H1 (cell line): ENCODE data around the gene DGAT2. TPM values are rescaled to one million over a fixed set of nuclear protein-coding genes. Genes with fewer than 3 reads are reported as not detected.

Experiments
- CTCF ChIA-PET: fragments of 300-600 bp; sonication (Branson Sonifier 250); formaldehyde crosslinking; loops from one replicate; lab custom pipeline; 2021; ENCODE audit not compliant: partially characterized antibody; lab: Charles Lee
- POLR2A ChIA-PET: fragments of 300-600 bp; sonication (Branson Sonifier 250); formaldehyde crosslinking; loops from one replicate; lab custom pipeline; 2021; ENCODE audit warnings: inconsistent platforms; ENCODE audit not compliant: partially characterized antibody; lab: Charles Lee
- DNase-seq, 2 experiments: peaks; one replicate each; pipeline versions ENCODE4 v3.0.0 to v3.0.0-alpha.2; 2010 to 2022; ENCODE audit warnings: low spot score in 2 of 2, low read depth in 1 of 2, mixed read lengths in 1 of 2
- FAIRE-seq: peaks from 2 replicates; lab custom pipeline; 2011; peaks lifted over from hg19 to GRCh38; lab: Jason Lieb, UNC
- H2AFZ ChIP-seq: 2 replicates; pipeline ENCODE4 v1.8.1; 2012; ENCODE audit warnings: low read length, inconsistent platforms
- H2AK5ac ChIP-seq: 2 replicates; pipeline ENCODE4 v1.6.1; 2013; ENCODE audit warnings: low read depth, low read length
- H2BK120ac ChIP-seq: replicated peaks from 2 replicates; pipeline ENCODE3; 2013; ENCODE audit warnings: low read depth, low read length, inconsistent platforms
- H2BK12ac ChIP-seq: 2 replicates; pipeline ENCODE4 v1.6.1; 2013; ENCODE audit warnings: low read depth, low read length
- H2BK15ac ChIP-seq: 2 replicates; pipeline ENCODE4 v1.6.1; 2013; ENCODE audit warnings: low read length
- H2BK20ac ChIP-seq: 2 replicates; pipeline ENCODE4 v1.6.1; 2013; ENCODE audit warnings: low read length
- H2BK5ac ChIP-seq: 2 replicates; pipeline ENCODE4 v1.6.1; 2013; ENCODE audit warnings: low read depth, low read length
- H3K14ac ChIP-seq: 2 replicates; pipeline ENCODE4 v1.6.1; 2013; ENCODE audit warnings: inconsistent platforms; ENCODE audit not compliant: insufficient read length
- H3K18ac ChIP-seq: 2 replicates; pipeline ENCODE4 v1.6.1; 2013; ENCODE audit warnings: low read length; ENCODE audit errors: extremely low read depth
- H3K23ac ChIP-seq: 2 replicates; pipeline ENCODE4 v1.6.1; 2013; ENCODE audit warnings: inconsistent platforms; ENCODE audit not compliant: insufficient read length
- H3K23me2 ChIP-seq: 2 replicates; pipeline ENCODE4 v1.6.1; 2013; ENCODE audit warnings: low read depth, low read length
- H3K27ac ChIP-seq: 2 replicates; pipeline ENCODE4 v1.6.1; 2011; ENCODE audit warnings: low read depth, low read length, inconsistent platforms
- H3K27me3 ChIP-seq, 4 experiments: replicated peaks in 1 of 4; 1 replicate in 1 of 4; 2 replicates in 3 of 4; pipeline versions ENCODE4 v1.6.1 to v1.8.1; 2011 to 2013; ENCODE audit warnings: low read length in 3 of 4, mild to moderate bottlenecking in 3 of 4, inconsistent platforms in 2 of 4, mixed read lengths in 2 of 4, moderate library complexity in 1 of 4; ENCODE audit not compliant: control insufficient read depth in 3 of 4, insufficient read depth in 3 of 4; ENCODE audit errors: extremely low read depth in 1 of 4
- H3K36me3 ChIP-seq, 4 experiments: 2 replicates each; pipeline versions ENCODE4 v1.6.1 to v1.8.1; 2011 to 2013; ENCODE audit warnings: mild to moderate bottlenecking in 4 of 4, low read length in 3 of 4, moderate library complexity in 2 of 4, control low read depth in 1 of 4, inconsistent platforms in 1 of 4; ENCODE audit not compliant: insufficient read depth in 4 of 4, control insufficient read depth in 2 of 4
- H3K4ac ChIP-seq: replicated peaks from 2 replicates; pipeline ENCODE3; 2013; ENCODE audit warnings: low read length, low read depth, mixed read lengths, inconsistent platforms; ENCODE audit not compliant: insufficient read length
- H3K4me1 ChIP-seq, 4 experiments: replicated peaks in 1 of 4; 1 replicate in 1 of 4; 2 replicates in 3 of 4; pipeline versions ENCODE4 v1.6.1 to v1.8.1; 2011 to 2013; ENCODE audit warnings: low read length in 3 of 4, inconsistent platforms in 2 of 4, mixed read lengths in 1 of 4; ENCODE audit not compliant: insufficient read depth in 4 of 4, control insufficient read depth in 3 of 4
- H3K4me2 ChIP-seq, 2 experiments: 2 replicates each; pipeline versions ENCODE4 v1.6.1 to v1.8.1; 2011 to 2013; ENCODE audit warnings: low read depth in 2 of 2, low read length in 2 of 2, control low read depth in 1 of 2, inconsistent platforms in 1 of 2, mild to moderate bottlenecking in 1 of 2; ENCODE audit not compliant: insufficient read depth in 1 of 2
- H3K4me3 ChIP-seq, 4 experiments: fragments of 200-600, 300-600 bp in 1 of 4; sonication (generic), shearing (Covaris generic), sonication (Bioruptor Twin) in 1 of 4; 2 replicates each; pipeline versions ENCODE4 v1.5.1 to v1.8.1; 2011 to 2016; ENCODE audit warnings: low read length in 4 of 4, low read depth in 3 of 4, control low read depth in 2 of 4, inconsistent platforms in 2 of 4, mild to moderate bottlenecking in 2 of 4, mixed read lengths in 1 of 4, moderate library complexity in 1 of 4; ENCODE audit not compliant: insufficient read depth in 2 of 4; ENCODE audit errors: extremely low read depth in 1 of 4
- H3K56ac ChIP-seq: replicated peaks from 2 replicates; pipeline ENCODE3; 2013; ENCODE audit warnings: low read depth, mild to moderate bottlenecking, mixed read lengths, low read length, inconsistent platforms; ENCODE audit not compliant: insufficient read length
- H3K79me1 ChIP-seq: 2 replicates; pipeline ENCODE4 v1.6.1; 2013; ENCODE audit warnings: low read depth, low read length, control low read depth
- H3K79me2 ChIP-seq, 2 experiments: 2 replicates each; pipeline versions ENCODE4 v1.6.1 to v1.8.1; 2012 to 2013; ENCODE audit warnings: low read length in 2 of 2, mild to moderate bottlenecking in 2 of 2, inconsistent platforms in 1 of 2; ENCODE audit not compliant: insufficient read depth in 2 of 2, control insufficient read depth in 1 of 2
- H3K9ac ChIP-seq, 4 experiments: replicated peaks in 1 of 4; 1 replicate in 1 of 4; 2 replicates in 3 of 4; pipeline versions ENCODE4 v1.6.1 to v1.8.1; 2011 to 2013; ENCODE audit warnings: low read depth in 3 of 4, low read length in 3 of 4, control low read depth in 2 of 4, mild to moderate bottlenecking in 2 of 4, moderate library complexity in 2 of 4, inconsistent platforms in 1 of 4; ENCODE audit errors: extremely low read depth in 1 of 4
- H3K9me3 ChIP-seq, 2 experiments: 2 replicates each; pipeline versions ENCODE4 v1.6.1 to v1.8.1; 2012 to 2013; ENCODE audit warnings: mild to moderate bottlenecking in 2 of 2, moderate library complexity in 2 of 2, control low read depth in 1 of 2, inconsistent platforms in 1 of 2, low read depth in 1 of 2, low read length in 1 of 2, mixed read lengths in 1 of 2; ENCODE audit not compliant: insufficient read depth in 2 of 2
- H4K20me1 ChIP-seq, 2 experiments: replicated peaks in 1 of 2; 2 replicates each; pipeline versions ENCODE3 to v1.8.1; 2011 to 2013; ENCODE audit warnings: inconsistent platforms in 2 of 2, low read length in 2 of 2, mild to moderate bottlenecking in 1 of 2; ENCODE audit not compliant: insufficient read depth in 2 of 2, control insufficient read depth in 1 of 2
- H4K5ac ChIP-seq: 2 replicates; pipeline ENCODE4 v1.6.1; 2013; ENCODE audit warnings: low read length, low read depth, mixed read lengths, inconsistent platforms; ENCODE audit not compliant: insufficient read length
- H4K8ac ChIP-seq: 2 replicates; pipeline ENCODE4 v1.8.0; 2013; ENCODE audit warnings: mild to moderate bottlenecking, moderate library complexity, low read length, inconsistent platforms; ENCODE audit not compliant: insufficient read depth; ENCODE audit errors: extremely low read depth
- H4K91ac ChIP-seq: replicated peaks from 2 replicates; pipeline ENCODE3; 2013; ENCODE audit warnings: low read length, mixed read lengths, inconsistent platforms; ENCODE audit not compliant: insufficient read length
- CHD1 ChIP-seq: IDR thresholded peaks from 2 replicates; pipeline ENCODE4 v1.6.1; 2012; ENCODE audit warnings: low read depth, low read length, improper control_type of control experiment
- HDAC2 ChIP-seq, 2 experiments: fragments of 300-600 bp in 1 of 2; sonication (generic) in 1 of 2; IDR thresholded peaks; 2 replicates each; pipeline ENCODE4 v1.6.1; 2011 to 2012; ENCODE audit warnings: low read depth in 2 of 2, low read length in 2 of 2, mild to moderate bottlenecking in 2 of 2, moderate library complexity in 2 of 2, borderline replicate concordance in 1 of 2, inconsistent platforms in 1 of 2
- RAD21 ChIP-seq, 2 experiments: IDR thresholded peaks in 1 of 2; conservative IDR thresholded peaks in 1 of 2; 2 replicates each; pipeline ENCODE4 v1.6.1; 2011; ENCODE audit warnings: low read depth in 2 of 2, low read length in 2 of 2, improper control_type of control experiment in 1 of 2, inconsistent platforms in 1 of 2, mild to moderate bottlenecking in 1 of 2, moderate library complexity in 1 of 2
- WGBS, 2 experiments: shearing (Covaris generic) in 1 of 2; methylation state at CpG; one replicate each; pipeline versions ENCODE4 v1.1.6 to v1.1.7; 2013 to 2015; ENCODE audit warnings: low lambda C conversion rate in 2 of 2, mixed read lengths in 2 of 2, inconsistent platforms in 1 of 2, low coverage in 1 of 2, missing lambda C conversion rate in 1 of 2; ENCODE audit not compliant: insufficient replicate concordance in 2 of 2, insufficient coverage in 1 of 2, insufficient read length in 1 of 2; ENCODE audit errors: extremely low coverage in 1 of 2, missing lambda C conversion rate in 1 of 2; 5-methylcytosine and 5-hydroxymethylcytosine counted together
- polyA plus RNA-seq, 7 experiments: library from polyadenylated mRNA; depleted of rRNA in 3 of 7; stranded (reverse) in 5 of 7; unstranded in 2 of 7; fragments of >200 nt in 5 of 7; fragments of 200-250 nt in 2 of 7; gene quantifications; 1 replicate in 5 of 7; 2 replicates in 1 of 7; 4 replicates in 1 of 7; pipeline versions ENCODE4 v1.2.1 to v1.2.3, GENCODE V29; 2011 to 2013; ENCODE audit warnings: missing spikeins in 2 of 7, mixed read lengths in 2 of 7
- total RNA-seq: library from RNA; stranded (reverse); fragmentation: NEBNext Ultra II Directional; extraction: Animal tissue kit (Norgen Biotek cat#: 25700); gene quantifications from 2 replicates; pipeline ENCODE4 v1.2.1, GENCODE V29; 2021
- TF ChIP-seq, protein P1 (sequence below), 3 experiments: IDR thresholded peaks; 1 replicate in 2 of 3; 2 replicates in 1 of 3; pipeline versions ENCODE4 v1.5.1 to v1.6.1; 2011; ENCODE audit warnings: low read length in 3 of 3, mild to moderate bottlenecking in 3 of 3, inconsistent platforms in 2 of 3, low read depth in 1 of 3, moderate library complexity in 1 of 3; ENCODE audit not compliant: insufficient read depth in 1 of 3; ENCODE audit errors: control extremely low read depth in 1 of 3

Gene DGAT2
- total and polyA plus RNA-seq, 2 of the 8 experiments (the other 6 are each of a cell fraction or from before 2014, with no cell fraction given): 3.2 to 5.9 TPM

DNA sequence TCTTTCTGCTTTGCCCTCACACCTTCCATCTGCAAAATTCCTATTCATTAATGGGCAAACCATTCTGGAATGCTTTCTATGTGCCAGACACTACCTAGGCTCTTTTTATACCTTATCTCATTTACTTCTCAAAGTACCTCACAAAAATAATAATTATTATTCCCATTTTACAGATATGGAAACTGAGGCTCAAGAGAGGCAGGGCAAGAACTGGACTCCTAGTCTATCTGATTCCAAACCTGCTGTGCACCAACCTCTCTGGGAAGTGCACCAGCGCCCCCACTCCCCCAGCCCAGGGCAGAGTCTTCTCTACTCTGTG, 826 bp upstream of the DGAT2 start:
- no peak overlapping the region for H3K4me2 ChIP-seq
- H3K36me3 ChIP-seq: no peaks in the 10 kb centered on the region
- TF ChIP-seq, protein P1, sequence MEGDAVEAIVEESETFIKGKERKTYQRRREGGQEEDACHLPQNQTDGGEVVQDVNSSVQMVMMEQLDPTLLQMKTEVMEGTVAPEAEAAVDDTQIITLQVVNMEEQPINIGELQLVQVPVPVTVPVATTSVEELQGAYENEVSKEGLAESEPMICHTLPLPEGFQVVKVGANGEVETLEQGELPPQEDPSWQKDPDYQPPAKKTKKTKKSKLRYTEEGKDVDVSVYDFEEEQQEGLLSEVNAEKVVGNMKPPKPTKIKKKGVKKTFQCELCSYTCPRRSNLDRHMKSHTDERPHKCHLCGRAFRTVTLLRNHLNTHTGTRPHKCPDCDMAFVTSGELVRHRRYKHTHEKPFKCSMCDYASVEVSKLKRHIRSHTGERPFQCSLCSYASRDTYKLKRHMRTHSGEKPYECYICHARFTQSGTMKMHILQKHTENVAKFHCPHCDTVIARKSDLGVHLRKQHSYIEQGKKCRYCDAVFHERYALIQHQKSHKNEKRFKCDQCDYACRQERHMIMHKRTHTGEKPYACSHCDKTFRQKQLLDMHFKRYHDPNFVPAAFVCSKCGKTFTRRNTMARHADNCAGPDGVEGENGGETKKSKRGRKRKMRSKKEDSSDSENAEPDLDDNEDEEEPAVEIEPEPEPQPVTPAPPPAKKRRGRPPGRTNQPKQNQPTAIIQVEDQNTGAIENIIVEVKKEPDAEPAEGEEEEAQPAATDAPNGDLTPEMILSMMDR (IDR thresholded peaks at IDR 0.05; ENCODE audit: control extremely low read depth in 1 of 3, insufficient read depth in 1 of 3, low read depth in 1 of 3, low read length in 3 of 3): peak; percentile 24 to 46 (median 33)
- TF ChIP-seq HDAC2 (IDR thresholded peaks at IDR 0.05; ENCODE audit: borderline replicate concordance in 1 of 2, low read depth in 2 of 2, low read length in 2 of 2): peak in 1 of 2 experiments; percentile 26; a peak in 1 of 4 replicates
- TF ChIP-seq RAD21 (IDR thresholded peaks at IDR 0.05 in 1 of 2, conservative IDR thresholded peaks at IDR 0.05 in 1 of 2; ENCODE audit: low read depth in 2 of 2, low read length in 2 of 2): peak; percentile 50 to 65; a peak in 3 of 4 replicates
- no peak for TF ChIP-seq CHD1
- H3K9ac ChIP-seq: no peak overlapping the region
- no peaks in the 10 kb centered on the region for H4K20me1 ChIP-seq
- no peaks in the 10 kb centered on the region for H3K79me1 ChIP-seq
- FAIRE-seq (no peak), DNase-seq (no peak)
- ChIA-PET POLR2A (interaction anchor here (1.8 kb wide), 1 partner anchor 46 kb away, joined by 3 read pairs; the partner anchor contains the start of gene UVRAG), CTCF (interaction anchor here (1.6 kb wide), 1 partner anchor 9 kb away, joined by 4 read pairs; no protein-coding TSS in a partner anchor)
- H4K91ac ChIP-seq: no peak overlapping the region
- no peak overlapping the region for H2AK5ac ChIP-seq
- H3K56ac ChIP-seq: no peak overlapping the region
- 56% methylated on average over 1 of the region's 1 CpG; no CpG with 5 or more reads in 1 of the 2 experiments for WGBS, 2 experiments
- H3K18ac ChIP-seq: peak overlapping the region; percentile 78; the same call in 1 of the 2 replicates
- H2BK15ac ChIP-seq: 0 out of 2 replicates have a peak overlapping the region, but pooled peaks have one; percentile 40
- H2BK12ac ChIP-seq: no peak overlapping the region
- peaks cover 6% of the 10 kb centered on the region; the same call in 1 of the 2 replicates for H3K23me2 ChIP-seq
- peak overlapping the region in 1 of 4 experiments; percentile 63; a peak in 2 of 8 replicates for H3K4me3 ChIP-seq
- H2BK20ac ChIP-seq: no peak overlapping the region
- H3K9me3 ChIP-seq: peaks cover 0 to 2% of the 10 kb centered on the region in 2 experiments; a peak in 1 of 4 replicates
- H2BK120ac ChIP-seq: no peak overlapping the region
- no peak overlapping the region for H3K23ac ChIP-seq
- no peak overlapping the region for H4K8ac ChIP-seq
- H3K27ac ChIP-seq: no peak overlapping the region
- peaks cover 0 to 19% (median 9%) of the 10 kb centered on the region in 4 experiments; a peak in 5 of 7 replicates for H3K4me1 ChIP-seq
- no peak overlapping the region for H3K14ac ChIP-seq
- H2BK5ac ChIP-seq: no peak overlapping the region
- H3K4ac ChIP-seq: no peak overlapping the region
- H3K27me3 ChIP-seq: peaks cover 14 to 54% (median 37%) of the 10 kb centered on the region in 4 experiments
- H2AFZ ChIP-seq: no peak overlapping the region
- H4K5ac ChIP-seq: no peak overlapping the region
- H3K79me2 ChIP-seq: no peaks in the 10 kb centered on the region
